HG03378 (cell line): ENCODE data around the gene GOLGA5.
"Not testable (repeated sequence)": the region's sequence is repeated elsewhere in the genome, so short reads cannot be mapped to it uniquely, and the experiment has no call there.

ENCODE experiments used
- ATAC-seq: cut with Tn5 transposase; IDR thresholded peaks from one replicate; pipeline ENCODE4 v1.9.1; 2021; ENCODE audit warnings: mild to moderate bottlenecking, moderate library complexity; ENCODE audit not compliant: unreplicated experiment

Gene GOLGA5

DNA sequence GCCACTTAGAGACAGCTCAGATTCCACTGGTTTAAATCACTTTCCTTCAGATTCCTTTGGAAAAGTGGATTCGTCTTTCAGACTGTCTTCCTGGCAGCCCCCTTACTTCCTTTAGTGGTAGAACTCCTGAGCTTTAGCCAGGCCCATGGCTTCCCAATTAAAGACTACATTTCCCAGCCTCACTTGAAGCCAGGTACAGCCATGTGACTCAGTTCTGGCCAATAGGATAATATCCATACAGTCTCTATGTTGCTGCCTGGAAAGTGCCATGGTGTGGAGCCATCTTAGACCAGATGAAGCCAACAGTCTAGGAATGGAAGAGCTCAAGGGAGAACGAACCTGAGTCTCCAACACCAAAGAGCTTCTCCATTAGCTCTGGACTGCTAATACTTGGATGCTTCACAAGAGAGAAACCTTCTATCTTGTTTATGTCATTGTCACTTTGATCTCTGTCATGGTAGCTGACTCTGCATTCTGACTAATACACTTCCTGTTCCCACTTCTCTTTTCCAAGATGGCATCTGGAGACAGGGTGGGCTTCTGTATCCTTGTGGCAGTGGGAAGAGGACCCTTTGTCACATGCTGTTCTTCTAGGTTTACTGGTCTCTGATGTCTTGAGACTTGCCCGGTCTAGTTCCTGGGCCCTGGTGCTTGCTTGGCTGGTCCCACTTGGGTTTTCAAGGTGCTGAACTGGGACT, 15.1 kb upstream of the GOLGA5 start:
- ATAC-seq = not testable (repeated sequence)

GRCh38 chr14:92780444-92781232, 13.5 kb upstream of the GOLGA5 start:
- no peak for ATAC-seq

- ATAC-seq = no peak
Measured at GRCh38 chr14:92781350-92781749, 12.8 kb upstream of the GOLGA5 start.

- ATAC-seq = peak; percentile 54
Measured at GRCh38 chr14:92783813-92784431, 10.2 kb upstream of the GOLGA5 start.

DNA sequence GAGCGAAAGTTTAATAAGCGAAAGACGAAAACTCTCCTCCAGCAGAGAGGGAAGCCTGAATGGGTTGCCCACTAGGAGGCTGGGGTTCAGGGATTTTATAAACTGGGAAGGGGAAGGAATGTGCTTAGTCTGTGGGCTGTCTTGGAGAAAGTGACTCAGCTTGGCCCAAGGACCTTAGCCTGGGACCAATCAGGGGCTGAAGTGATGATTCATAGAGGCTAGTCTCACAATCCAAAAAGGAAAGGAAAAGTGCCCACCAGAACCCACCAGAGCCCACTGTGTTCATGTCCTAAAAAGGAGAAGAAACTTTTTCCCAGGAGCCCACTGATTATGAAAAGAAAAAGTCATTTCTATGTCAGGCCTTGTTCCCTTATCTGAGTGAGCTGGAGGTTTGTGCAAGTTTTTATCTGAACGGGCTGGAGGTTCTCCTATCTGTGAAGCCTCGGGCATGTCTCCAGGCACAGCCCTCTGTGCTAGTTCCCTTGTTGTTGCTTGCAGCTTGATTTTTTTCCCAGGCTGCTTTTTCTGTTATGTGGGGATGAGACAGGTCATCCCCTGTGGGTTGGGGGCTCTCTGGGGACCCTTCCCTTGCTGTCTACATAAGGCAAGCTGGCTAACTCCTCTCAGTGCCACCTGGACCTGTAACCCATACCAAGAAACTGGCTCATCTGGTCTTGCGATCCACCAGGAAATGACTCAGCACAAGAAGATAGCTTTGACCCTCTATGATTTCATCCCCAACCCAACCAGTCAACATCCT, 8.3 kb upstream of the GOLGA5 start:
- ATAC-seq = no peak

GRCh38 chr14:92786427-92786756, 7.7 kb upstream of the GOLGA5 start:
- ATAC-seq = no peak

- no peak for ATAC-seq
Measured at GRCh38 chr14:92787554-92787953, 6.6 kb upstream of the GOLGA5 start.

GRCh38 chr14:92789457-92790089, 4.5 kb upstream of the GOLGA5 start:
- ATAC-seq = no peak

GRCh38 chr14:92792885-92793284, 1.2 kb upstream of the GOLGA5 start:
- no peak for ATAC-seq

DNA sequence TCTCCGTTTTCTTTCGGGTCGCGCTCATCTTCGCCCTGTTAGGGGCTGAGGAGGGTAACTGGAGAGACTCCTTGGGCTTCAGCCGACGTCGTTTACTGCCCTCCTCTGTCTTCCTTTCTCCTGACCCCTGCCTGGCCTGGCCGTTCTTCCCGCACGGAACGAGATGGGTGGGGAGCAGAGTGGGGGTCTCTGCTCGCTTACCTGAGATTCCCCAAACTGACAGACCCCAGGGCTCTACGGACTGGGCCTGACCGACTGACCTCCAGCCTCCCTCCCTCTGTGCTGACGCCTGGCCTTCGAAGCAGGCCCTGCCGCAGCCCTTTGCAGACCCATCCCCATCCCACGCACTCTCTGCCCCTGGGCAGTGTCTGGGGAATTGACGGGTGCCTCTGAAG, 439 bp downstream of the GOLGA5 start:
- no peak for ATAC-seq

DNA sequence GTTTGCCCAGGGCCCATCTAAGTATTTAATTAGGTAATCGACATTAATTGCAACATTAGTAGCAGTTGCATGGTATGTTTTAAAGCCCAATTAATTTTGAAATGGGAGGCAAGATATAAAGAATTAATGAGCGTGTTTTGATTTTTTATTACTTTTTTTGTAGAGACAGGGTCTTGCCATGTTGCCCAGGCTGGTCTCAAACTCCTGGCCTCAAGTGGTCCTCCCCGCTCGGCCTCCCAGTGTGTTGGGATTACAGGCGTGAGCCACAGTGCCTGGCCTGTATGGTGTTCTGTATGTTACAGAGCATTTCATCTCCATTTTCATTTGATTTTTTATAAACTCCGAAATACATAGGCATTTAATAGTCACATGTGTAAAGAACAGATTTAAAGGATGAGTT, 856 bp downstream of the GOLGA5 start:
- ATAC-seq = no peak

DNA sequence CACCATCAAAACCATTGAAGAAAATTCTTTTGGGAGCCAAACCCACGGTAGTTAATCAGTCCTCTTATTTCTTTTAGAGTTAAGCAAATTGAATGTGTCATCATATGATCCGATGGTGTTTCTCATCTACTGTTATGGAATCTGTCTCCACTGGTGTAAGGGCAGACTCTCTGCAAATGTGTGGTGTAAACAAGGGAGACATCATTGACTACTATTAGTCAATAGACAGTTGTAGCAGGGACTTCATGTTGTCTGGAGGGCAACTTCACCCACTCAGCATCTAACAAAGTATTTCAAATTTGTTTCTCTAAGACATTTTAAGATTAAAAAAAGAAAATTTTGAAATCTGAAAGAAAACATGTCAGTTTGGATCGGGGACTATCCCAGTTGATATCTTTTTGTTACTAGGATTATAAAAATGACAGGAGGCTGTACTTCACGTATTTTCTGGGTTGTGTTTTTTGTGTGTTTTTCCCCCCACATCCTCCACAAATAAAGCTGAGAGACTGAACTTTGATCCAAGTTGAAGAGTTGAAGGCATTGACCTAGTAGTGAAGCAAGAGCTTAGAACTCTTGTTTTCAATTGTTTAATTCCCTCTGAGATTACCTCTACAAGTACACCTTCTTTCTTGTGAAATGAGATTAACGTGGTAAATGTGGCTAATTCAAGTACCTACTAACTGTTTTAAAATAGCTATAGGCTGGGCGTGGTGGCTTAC, 4.0 kb downstream of the GOLGA5 start:
- ATAC-seq = no peak

DNA sequence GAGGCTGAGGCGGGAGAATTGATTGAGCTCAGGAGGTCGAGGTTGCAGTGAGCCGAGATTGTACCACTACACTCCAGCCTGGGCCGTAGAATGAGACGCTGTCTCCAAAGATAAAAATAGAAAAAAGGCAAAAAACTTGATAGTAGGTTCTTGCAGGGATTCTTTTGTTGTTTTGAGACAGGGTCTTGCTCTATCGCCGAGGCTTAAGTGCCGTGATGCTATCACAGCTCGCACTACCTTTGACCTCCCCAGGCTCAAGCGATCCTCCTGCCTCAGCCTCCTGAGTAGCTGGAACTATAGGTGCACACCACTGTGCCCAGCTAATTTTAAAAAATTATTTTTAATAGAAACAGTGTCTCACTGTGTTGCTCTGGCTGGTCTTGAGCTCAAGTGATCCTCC, 4.7 kb downstream of the GOLGA5 start:
- no peak for ATAC-seq

DNA sequence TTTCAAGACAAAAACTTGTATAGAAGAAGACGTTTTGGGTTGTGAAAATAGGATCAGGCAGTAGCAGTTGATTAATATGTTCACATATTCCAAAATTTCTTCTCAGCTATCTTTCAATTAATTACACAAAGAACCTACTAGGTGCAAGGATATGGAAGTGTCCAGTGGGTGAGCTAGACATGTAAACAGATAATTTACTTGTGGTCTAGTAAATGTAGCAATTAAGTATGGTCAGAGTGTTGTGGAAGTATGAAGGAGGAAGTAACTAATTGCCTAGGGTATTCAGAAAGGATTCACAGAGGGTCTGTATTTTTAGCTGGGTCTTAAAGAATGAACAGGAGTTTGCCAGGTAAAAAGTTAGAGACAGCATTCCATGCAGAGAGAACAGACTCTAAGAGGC, 5.9 kb downstream of the GOLGA5 start:
- ATAC-seq = no peak

GRCh38 chr14:92800525-92800924, 6.4 kb downstream of the GOLGA5 start:
- ATAC-seq = no peak

GRCh38 chr14:92801917-92802316, 7.8 kb downstream of the GOLGA5 start:
- no peak for ATAC-seq

GRCh38 chr14:92802678-92803077, 8.6 kb downstream of the GOLGA5 start:
- ATAC-seq = no peak

DNA sequence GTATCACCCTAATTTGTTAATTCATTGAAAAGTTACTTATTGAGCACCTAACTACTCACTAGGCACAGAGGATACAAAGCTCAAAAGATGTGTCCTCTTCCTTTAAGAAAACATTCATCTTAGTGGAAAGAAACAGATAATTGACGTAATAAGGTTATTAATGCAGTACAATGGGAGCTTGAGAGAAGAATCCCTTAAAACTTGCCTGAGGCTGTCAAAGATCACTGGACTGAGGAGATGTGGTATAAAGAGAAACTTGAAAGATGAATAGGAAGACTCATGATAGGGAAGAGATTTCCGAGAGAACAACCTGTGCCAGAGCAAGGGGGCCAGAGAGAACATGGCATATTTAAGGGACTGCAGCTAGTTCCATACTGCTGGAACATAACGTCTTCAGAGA, 19.1 kb downstream of the GOLGA5 start:
- ATAC-seq = no peak

DNA sequence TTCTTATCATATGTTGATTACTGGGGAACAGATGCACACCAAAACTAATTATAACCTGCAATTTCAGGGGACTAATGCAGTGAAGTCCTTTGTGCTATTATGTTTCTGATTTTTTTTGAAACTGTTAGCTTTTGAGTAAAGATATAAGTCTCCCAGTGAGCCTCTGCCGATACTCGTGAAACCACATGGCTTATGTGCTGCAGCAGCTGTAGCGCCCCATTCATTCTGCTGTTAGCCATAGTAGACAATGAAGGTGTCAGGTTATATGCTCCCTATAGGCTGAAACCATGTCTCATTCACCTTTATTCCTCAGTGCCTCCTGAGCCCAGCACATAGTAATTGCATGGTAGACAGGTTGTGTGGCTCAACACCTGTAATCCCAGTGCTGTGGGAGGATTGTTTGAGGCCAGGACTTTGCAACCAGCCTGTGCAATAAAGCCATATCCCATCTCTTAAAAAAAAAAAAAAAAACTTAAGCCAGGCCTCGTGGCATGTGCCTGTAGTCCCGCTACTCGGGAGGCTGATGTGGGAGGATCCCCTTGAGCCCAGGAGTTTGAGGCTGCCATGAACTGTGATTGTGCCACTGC, 25.0 kb downstream of the GOLGA5 start:
- ATAC-seq = no peak
